GM21367 (cell line): ENCODE data around the gene CSNK2A2.

ENCODE experiments used
- ATAC-seq: cut with Tn5 transposase; IDR thresholded peaks from one replicate; pipeline ENCODE4 v1.9.1; 2021; ENCODE audit not compliant: unreplicated experiment

The CSNK2A2 gene

DNA sequence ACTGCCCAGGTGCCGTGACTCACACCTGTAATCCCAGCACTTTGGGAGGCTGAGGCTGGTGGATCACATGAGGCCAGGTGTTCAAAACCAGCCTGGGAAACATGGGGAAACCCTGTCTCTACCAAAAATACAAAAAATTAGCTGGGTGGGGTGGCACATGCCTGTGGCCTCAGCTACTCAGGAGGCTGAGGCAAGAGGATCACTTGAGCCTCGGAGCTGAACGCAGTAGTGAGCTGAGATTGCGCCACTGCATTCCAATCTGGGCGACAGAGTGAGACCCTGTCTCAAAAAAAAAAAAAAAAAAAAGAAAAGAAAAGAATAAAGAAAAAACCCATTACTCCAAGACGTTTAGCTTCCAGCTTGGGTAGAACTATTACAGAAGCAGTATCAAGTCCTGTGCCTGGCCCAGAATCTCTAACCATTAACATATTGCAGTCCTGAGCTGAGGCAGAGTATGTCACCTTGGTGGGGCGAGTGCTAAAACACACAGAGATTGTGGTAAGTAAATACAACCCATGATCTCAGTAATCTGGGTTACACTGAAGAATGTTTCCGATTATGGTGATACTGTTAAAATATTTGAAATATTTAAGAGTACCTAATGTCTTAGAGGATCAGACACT lies 45.5 kb downstream of the CSNK2A2 start:
- ATAC-seq, result no peak

DNA sequence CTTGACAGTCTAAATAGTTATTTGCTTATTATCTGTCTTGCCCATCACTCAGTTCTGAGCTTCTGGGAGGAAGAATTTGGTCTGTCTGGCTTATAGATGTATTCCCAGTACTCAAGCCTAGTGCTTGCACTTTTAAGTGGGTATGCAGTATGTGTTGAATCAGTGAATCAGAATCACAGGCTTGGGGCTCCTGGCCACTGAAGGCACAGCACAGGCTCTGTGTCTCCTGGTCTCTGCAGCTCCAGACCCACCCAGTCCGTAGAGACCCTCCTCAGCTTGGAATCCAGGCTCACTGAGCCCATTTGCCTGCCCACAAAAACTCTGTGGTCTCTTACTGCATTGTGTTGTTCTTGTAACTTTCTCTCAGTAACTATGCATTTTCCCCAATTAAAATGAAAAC lies 49.4 kb downstream of the CSNK2A2 start:
- no peak for ATAC-seq

DNA sequence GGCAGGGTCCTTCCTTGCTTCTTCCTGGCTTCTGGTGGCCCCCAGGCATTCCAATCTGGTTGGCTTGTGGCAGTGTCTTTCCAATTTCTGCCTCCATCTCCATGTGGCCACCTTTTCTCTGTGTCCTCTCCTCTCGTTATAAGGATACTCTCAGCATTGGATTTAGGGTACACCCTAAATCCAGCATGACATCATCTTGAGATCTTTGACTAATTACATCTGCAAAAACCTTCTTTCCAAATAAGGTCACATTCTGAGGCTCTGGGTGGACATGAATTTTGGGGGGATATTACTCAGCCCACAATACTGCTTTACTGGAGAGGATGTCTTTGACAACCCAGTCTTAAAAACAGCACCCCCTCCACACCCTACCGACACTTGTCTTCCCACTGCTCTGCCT lies 49.8 kb downstream of the CSNK2A2 start:
- no peak for ATAC-seq

DNA sequence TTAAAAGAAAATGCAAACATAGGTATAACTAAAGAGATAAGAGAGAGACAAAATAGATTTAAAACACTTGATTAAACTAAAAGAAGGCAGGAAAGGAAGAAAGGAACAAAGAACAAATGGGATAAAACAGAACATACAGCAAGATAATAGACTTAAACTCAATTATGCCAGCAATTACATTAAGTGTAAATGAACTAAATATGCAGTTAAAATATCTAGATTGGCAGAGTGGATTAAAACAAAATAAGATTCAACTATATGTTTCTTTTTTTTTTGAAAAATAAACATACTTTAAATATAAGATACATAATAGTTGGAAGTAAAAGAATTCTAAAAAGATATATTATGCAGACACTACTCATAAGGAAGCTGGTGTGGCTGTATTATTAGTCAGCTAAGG lies 59.1 kb downstream of the CSNK2A2 start:
- no peak for ATAC-seq

DNA sequence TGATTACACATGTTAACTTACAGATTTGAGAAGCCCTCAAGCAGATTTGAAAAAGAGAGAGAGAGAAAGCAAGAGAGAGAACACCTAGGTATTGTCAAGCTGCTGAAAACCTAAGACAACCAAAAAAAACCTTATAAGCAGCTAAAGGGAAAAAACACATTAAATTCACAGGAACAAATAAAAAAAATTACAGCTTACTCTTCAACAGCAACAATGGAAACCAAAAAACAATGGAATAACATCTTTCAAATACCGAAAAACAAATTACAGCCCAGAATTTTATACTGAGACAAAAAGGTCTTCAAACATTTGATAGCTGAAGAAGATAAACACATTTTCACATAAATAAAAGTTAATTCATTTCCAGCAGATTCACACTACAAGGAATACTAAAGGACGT lies 60.3 kb downstream of the CSNK2A2 start:
- no peak for ATAC-seq

DNA sequence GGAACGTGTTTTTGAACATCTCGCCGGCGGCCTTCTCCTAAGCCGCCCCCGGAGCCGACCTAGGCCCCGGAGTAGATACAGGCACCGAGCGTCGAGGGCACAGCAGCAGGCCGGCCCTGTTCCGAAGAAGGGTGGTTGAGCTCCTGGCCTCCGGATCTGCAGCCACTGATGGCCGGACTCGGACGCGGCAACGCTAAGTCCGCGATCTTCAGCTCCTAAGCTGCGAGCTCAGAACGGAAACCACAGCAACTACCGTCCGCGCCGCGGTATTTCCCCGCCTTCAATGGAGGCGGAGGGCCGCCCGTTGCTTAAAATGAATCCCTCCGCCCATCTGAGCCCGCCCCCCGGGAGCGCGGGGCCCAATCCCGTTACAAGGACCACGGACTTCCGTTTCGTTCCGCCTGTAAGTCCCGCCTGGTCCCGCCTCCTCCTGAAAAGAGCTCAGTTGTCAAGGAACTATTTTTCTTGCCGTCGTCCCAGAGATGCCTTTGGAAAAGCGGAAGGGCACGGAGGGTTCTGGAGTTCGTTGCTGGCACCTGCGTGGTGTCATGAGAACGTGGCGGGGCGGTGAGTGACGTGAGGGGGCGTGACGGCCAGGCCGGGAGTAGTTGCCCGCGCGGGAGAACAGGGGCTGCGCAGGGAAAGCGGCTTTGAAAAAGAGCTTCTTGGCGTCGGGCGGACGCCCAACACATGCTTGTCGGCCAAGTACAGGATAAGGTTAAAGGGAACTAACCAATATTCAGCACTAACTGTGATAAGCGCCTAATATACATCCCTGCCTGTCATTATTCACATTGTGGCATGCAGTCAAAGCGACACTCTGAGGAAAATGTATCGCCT lies 68.6 kb downstream of the CSNK2A2 start, which contains the start of gene CFAP20:
CFAP20 (minus strand) TSS at position 285 of the 840 bp plus-strand sequence; CDS start at position 19, 266 bp downstream.
- peak; percentile 78 for ATAC-seq

DNA sequence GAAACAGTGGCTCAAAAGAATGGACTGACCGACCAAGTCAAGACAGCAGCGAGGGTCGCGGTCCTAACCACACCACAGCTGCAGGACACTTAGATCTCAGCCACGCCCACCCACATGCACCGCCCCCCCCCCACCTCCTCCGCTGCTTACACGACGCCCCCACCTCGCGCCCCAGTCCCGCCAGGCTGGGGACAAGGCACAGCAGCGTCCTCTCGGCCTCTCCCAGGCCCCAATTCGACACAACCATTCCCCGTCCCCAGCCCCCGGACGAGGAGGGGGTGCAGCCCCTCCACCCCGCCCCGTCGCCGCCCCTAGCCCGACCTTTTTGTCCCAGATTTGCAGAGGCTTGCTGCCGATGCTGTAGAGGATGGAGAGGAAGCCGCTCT lies 69.2 kb downstream of the CSNK2A2 start:
- no peak for ATAC-seq

DNA sequence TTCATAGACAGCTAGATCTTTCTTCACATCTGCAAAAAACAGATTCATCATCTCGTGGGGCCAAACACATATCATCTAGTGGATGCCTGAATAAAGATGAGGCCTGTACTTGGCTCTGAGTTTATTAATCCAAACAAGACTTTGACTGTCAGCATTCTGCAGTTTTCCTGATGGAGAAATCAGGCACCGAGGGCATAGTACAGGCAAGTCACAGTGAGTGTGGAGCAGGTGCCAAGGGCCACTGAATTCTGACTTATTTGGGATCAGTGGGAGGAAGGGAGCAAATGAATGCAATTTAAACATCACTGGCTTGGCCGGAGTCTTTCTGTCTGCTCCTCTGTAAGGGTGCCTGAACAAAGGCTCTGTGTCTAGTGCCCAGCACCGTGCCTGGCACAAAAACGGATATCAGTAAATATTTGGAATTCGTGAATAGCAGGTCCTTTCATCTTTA lies 69.7 kb downstream of the CSNK2A2 start:
- ATAC-seq, result no peak

DNA sequence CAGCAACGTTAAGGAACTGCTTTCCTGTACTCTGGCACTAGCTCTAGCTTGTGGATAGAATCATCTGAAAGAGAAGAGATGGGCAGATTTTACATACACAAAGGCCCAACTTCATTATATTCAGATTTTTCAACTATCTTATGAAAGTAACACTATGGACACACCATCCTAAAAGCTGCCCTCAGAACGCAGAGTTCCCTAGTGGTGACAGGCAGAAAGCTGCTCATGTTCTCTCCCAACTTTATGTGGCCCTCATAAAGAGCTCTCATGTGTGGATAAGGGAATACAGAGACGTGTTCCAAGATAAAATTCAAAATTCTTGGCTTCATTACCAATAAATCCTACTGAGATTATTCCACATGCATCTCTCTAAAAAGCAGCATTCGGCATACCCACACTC lies 70.3 kb downstream of the CSNK2A2 start:
- no peak for ATAC-seq

DNA sequence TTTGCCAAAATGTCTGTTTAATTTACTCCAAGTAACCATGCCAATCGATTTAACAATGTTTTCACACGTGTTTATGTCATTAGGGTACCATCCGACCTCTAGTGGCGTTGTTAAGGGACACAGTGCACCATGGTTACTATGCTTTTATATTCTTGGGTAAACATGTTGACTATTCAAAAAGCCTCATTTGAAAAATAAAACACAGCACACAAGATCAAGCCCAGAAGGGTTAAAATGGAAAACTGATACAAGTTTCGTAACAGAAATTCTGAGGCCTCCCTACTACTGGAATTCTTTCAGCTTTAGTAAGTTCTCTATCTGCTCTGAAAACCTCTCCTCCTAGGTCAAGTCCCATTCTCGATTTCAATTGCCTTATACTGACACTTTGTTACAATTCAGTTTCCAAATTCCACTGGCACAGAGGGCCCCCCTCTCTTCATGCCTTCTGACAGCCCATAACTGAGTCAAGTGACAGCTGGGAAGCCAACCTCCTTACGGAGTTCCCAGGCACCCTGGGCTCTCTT lies 70.8 kb downstream of the CSNK2A2 start:
- no peak for ATAC-seq

DNA sequence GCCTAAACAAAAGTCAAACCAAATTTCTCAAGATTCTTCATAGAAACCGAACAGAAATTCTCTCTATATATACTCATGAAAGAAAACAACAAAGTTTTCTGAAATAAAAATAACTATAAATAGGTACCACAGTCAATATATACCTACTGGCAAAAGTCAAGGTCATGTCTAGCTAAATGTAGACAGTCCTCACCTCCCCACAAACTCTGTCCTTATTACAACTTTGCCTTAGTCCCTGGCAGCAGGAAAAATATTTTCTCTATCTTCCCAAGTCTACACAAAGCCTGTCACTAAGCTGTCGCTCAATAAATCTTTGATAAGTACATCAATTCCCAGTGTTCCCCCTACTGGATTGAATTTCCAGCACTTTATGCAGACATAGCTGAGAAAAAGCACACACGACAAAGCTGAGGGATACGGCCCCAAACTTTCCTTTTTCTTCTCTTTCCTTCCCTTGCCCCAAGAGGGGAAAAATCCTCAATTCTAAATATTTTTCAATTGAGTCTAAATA lies 71.4 kb downstream of the CSNK2A2 start:
- ATAC-seq, result no peak

DNA sequence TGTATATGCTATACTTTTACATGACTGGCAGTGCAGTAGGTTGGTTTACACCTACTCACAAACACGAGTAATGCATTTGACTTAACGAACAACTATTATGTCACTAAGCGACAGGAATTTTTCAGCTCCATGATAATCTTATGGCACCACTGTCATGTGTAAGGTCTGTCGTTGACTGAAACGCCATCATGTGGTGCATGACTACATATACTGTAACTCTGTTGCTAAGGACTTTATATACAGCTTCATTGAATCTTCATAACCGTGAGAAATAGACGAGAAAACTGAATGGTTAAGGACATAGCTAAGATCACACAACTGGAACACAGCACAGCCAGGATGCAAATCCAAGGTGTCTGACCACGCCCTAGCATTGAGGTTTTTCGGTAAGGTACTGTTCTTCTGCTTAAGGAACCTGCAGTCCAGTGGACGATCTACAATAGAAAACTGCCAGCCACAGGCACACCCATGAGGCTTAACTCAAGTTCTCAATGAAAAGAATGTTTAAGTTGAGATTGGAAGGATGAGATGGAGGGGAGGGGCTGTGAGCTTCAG lies 72.0 kb downstream of the CSNK2A2 start:
- ATAC-seq, result no peak

DNA sequence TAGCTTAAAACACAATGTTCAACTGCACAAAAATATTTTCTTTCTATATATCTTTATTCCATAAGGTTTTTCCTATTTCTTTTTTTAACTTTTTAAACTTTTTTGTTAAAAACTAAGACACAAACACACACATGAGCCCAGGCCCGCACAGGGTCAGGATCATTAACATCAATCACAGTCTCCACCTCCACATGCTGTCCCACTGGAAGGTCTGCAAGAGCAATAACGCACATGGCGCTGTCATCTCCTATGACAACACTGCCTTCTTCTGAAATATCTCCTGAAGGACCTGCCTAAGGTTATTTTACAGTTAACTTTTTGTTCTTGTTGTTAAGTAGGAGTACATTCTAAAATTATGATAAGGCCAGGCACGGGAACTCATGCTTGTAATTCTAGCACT lies 72.9 kb downstream of the CSNK2A2 start:
- ATAC-seq, result no peak

DNA sequence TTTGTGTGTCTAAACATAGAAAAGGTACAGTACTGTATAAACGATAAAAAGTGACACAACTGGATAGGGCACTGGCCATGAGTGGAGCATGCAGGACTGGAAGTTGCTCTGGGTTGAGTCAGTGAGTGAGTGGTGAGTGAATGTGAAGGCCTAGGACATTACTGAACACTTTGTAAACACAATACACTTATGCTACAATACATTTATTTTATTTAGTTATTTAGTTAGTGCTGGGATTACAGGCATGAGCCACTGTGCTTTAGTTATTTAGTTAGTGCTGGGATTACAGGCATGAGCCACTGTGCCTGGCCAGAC lies 73.3 kb downstream of the CSNK2A2 start:
- ATAC-seq, result no peak

DNA sequence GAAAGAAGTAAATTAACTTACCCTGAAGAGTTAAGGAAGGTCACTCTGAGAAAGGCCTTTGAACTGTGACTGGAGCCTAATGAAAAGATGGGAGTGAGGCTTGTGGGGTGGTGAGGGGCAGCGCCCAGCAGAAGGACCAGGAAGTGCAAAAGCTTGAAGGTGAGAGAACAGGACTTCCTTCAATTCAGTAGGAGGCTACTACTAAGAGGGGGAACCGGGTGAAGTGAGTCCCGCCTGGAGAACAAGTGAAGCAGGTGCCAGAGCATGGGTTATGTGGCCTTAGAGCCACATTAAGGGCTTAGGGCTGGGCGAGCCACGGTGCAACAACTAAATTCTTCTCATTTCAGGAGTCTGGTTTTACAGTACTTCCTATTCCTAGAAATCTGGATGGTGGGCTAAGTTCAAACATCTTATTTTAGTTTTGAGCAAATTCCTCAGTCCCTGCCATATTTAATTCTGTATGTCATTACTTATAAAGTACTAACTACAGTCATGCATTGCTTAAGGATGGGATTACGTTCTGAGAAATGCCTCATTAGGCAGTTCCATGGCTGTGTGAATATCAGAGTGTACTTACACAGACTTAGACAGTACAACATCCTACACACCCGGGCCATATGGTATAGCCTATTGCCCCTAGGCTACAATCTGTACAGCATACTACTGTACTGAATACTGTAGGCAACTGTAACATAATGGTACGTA lies 73.9 kb downstream of the CSNK2A2 start:
- ATAC-seq, result no peak

DNA sequence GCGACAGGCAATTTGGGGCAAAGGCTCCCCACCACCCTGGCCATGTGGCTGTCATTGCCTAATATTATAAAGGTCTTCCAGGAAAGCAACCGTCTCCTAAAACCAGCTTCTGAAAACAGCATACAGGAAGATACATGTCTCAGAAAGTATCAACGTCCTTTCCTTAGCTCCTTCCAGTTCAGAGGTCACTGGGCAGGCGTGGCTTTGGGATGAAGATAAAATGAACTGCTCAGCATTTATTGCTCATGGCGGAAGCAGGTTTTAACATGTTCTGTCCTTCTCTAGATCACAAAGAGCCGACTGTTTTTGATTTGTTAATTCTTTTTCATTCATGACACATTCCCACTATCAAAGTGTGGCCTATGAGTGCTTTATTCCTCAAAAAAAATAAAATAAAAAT lies 76.8 kb downstream of the CSNK2A2 start:
- ATAC-seq, result no peak

DNA sequence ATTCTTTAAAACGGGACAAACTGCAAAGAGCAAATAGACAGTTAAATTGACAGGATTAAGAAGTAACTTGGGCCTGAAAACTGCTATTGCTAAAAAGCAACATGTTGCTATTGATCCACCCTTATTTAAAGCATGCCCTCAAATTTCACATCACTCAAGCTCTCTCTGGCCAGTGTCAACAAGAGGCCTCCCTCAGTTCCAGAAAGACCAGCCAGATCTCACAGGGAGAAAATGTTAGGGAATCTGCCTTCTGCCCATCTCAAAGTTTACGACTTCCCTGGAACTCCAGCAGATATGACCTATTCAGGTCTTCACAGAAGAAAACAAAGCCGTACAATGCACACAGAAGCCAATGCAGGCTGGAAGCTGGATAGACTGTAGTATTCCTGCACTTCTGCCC lies 77.7 kb downstream of the CSNK2A2 start:
- ATAC-seq, result no peak

DNA sequence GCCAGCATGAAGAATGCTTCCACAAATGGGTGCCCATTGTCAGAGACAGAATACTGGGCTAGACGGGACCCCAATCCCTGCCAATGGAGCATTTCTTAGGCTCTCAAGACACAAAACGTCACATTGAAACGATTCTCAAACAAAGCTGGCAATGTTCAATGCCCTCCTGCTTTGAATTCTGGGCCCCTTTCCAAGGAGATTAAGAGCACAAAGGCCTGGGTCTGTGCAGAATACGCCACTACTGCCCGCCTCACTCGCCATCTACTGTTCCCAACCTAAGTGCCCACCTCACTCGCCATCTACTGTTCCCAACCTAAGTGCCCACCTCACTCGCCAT lies 78.4 kb downstream of the CSNK2A2 start:
- ATAC-seq, result no peak

DNA sequence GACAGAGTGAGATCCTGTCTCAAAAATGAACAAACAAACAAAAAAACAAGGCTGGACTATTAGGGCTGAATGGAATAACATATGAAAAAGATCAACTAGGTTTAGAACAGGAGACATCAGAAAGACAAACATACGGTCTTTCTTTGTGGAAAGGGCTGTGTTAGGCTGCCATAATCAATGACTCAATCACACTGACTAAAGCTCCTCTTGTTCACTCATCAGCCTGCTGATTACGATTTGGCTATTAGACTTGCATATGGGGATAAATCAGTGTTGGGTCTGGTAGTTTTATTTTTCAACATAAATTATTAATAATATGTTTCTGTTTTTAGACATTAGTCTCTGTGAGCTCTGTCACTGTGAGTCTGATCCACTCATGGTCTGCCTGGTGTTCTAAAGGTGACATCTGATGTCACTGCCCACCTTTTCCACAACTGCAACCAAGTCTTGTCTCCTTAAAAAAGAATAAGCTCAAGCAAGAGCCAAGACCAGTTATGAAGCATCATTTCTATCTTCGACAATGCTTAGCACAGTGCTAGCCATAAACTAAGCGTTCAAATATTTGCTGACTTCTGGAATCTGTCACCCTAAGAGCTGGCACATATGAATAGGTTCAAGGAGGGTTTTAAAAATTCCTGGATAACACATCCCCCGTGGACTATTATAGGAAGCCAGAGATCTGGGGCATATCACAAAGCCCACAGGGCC lies 79.0 kb downstream of the CSNK2A2 start:
- no peak for ATAC-seq

DNA sequence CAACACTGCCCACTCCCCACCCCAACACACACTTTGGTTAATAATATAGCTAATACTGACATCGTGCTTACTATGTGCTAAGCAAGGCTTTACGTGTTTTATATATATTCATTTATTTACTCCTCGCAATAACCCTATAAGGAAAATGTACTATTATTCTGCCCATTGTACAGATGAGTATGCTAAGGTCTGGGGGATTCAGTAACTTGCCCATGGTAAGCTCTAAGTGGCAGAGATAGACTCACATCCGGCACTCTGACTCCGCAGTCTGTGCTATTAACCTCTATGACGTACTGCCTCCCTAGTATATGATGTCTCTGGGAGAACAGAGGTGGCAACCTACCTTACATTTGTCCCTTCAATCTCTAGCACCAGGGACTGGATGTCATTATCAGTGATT lies 81.4 kb downstream of the CSNK2A2 start:
- no peak for ATAC-seq

DNA sequence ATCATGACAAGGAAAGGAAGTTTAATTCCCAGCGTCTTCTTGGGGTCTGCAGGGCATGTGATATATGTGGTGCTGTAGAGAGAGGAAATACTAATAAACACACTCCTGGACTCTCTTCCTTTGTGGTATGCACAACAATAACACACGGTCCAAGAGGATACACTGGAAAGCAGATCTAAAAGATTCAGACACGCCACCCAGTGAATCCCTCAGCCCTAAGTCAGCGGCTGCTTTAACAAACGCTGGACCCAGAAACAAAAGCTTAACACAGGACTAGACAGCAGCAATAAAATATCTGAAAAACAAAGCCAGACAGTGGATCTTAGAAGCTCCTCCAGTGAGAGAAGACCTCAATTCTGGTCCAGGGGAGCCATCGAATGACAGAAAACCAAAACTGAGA lies 81.8 kb downstream of the CSNK2A2 start:
- ATAC-seq, result no peak
